Ishikawa (cell line): Measurements from ENCODE around the gene DNAJB2.

Experiments used
- CEBPB ChIP-seq: IDR thresholded peaks from 2 replicates; pipeline ENCODE4 v1.6.1; 2012
- CREB1 ChIP-seq: IDR thresholded peaks from 2 replicates; pipeline ENCODE4 v1.6.1; 2012; ENCODE audit warnings: low read depth
- EGR1 ChIP-seq: IDR thresholded peaks from 2 replicates; pipeline ENCODE4 v1.6.1; 2012
- EP300 ChIP-seq: IDR thresholded peaks from 2 replicates; pipeline ENCODE4 v1.6.1; 2012; ENCODE audit warnings: borderline replicate concordance
- FOXM1 ChIP-seq: IDR thresholded peaks from 2 replicates; pipeline ENCODE4 v1.6.1; 2012; ENCODE audit warnings: low read depth, borderline replicate concordance
- MAX ChIP-seq: IDR thresholded peaks from 2 replicates; pipeline ENCODE4 v1.6.1; 2012
- NFIC ChIP-seq: IDR thresholded peaks from 2 replicates; pipeline ENCODE4 v1.6.1; 2012
- RAD21 ChIP-seq: IDR thresholded peaks from 2 replicates; pipeline ENCODE4 v1.6.1; 2012; ENCODE audit warnings: low read depth
- REST ChIP-seq: IDR thresholded peaks from 2 replicates; pipeline ENCODE4 v1.6.1; 2012; ENCODE audit warnings: low read depth, mild to moderate bottlenecking
- TAF1 ChIP-seq: IDR thresholded peaks from 2 replicates; pipeline ENCODE4 v1.6.1; 2012; ENCODE audit warnings: low read depth, mild to moderate bottlenecking
- TCF12 ChIP-seq: IDR thresholded peaks from 2 replicates; pipeline ENCODE4 v1.6.1; 2012; ENCODE audit warnings: low read depth
- TEAD4 ChIP-seq: IDR thresholded peaks from 2 replicates; pipeline ENCODE4 v1.6.1; 2012
- USF1 ChIP-seq: IDR thresholded peaks from 2 replicates; pipeline ENCODE4 v1.6.1; 2012
- YY1 ChIP-seq: IDR thresholded peaks from 2 replicates; pipeline ENCODE4 v1.6.1; 2012; ENCODE audit warnings: low read depth
- ZBTB7A ChIP-seq: IDR thresholded peaks from 2 replicates; pipeline ENCODE4 v1.6.1; 2012; ENCODE audit warnings: low read depth

Gene DNAJB2

GRCh38 chr2:219273937-219274336 lies 5.2 kb upstream of the DNAJB2 start:
- TF ChIP-seq RAD21, result no peak; the same call in 1 of the 2 replicates
- TF ChIP-seq TEAD4, result peak; percentile 81
- TF ChIP-seq REST, result no peak
- peak; percentile 88 for TF ChIP-seq TCF12
- peak; percentile 82 for TF ChIP-seq NFIC
- TF ChIP-seq FOXM1, result peak; percentile 76
- TF ChIP-seq USF1, result no peak
- no peak for TF ChIP-seq ZBTB7A
- TF ChIP-seq EP300, result peak; percentile 94

GRCh38 chr2:219274361-219274921 lies 4.7 kb upstream of the DNAJB2 start:
- TF ChIP-seq TEAD4 (peak; percentile 91), FOXM1 (peak; percentile 64), TCF12 (peak; percentile 79), CEBPB (peak; percentile 2; the same call in 1 of the 2 replicates), MAX (peak; percentile 47; the same call in 1 of the 2 replicates), YY1 (no peak), RAD21 (no peak; the same call in 1 of the 2 replicates), EP300 (peak; percentile 90), USF1 (no peak), ZBTB7A (no peak), CREB1 (no peak), REST (no peak; the same call in 1 of the 2 replicates), NFIC (peak; percentile 68), EGR1 (no peak)

- TF ChIP-seq RAD21 (peak; percentile 82), EP300 (0 out of 2 replicates have a peak, but pooled peaks have one; percentile 20), FOXM1 (no peak)
These were observed 1.2 kb upstream of the DNAJB2 start for GRCh38 chr2:219277703-219278654.

- TF ChIP-seq EP300, result no peak
- no peak for TF ChIP-seq TAF1
- TF ChIP-seq ZBTB7A, result no peak
- TF ChIP-seq TCF12, result no peak
- TF ChIP-seq EGR1, result no peak
- no peak for TF ChIP-seq TEAD4
- no peak for TF ChIP-seq FOXM1
- TF ChIP-seq CREB1, result no peak
- no peak for TF ChIP-seq MAX
- no peak for TF ChIP-seq RAD21
These were observed 463 bp upstream of the DNAJB2 start for GRCh38 chr2:219278655-219279150.

GRCh38 chr2:219279916-219280516 lies 850 bp downstream of the DNAJB2 start:
- TF ChIP-seq MAX (no peak), EP300 (no peak), ZBTB7A (no peak), FOXM1 (no peak), REST (no peak), CREB1 (no peak)
